TTC549 (cell line): ENCODE measurements around the gene PHRF1.

Source experiments
- FAIRE-seq: peaks from 2 replicates; lab custom pipeline; 2012; peaks lifted over from hg19 to GRCh38; lab: Jason Lieb, UNC

The PHRF1 gene

DNA sequence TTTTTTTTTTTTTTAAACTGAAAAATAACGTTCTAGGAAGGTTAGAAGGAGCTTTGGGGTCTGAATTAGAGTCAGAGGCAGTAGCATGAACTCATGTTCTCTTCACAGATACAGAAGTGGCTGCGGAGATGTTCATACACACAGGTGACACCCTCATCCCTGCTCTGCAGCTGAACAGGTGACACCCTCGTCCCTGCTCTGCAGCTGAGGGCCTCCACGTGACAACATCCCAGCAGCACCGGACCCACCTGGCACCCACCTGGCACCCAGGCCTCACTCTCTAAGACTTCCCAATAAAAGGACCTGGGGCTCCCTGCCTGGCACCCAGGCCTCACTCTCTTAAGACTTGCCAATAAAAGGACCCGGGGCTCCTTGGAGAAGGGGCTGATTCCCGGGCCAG lies 80.6 kb downstream of the PHRF1 start:
- no peak for FAIRE-seq

- FAIRE-seq: no peak
Measured at GRCh38 chr11:657691-658126, 81.4 kb downstream of the PHRF1 start.

- FAIRE-seq: no peak
Measured at GRCh38 chr11:659532-660085, 83.3 kb downstream of the PHRF1 start.

GRCh38 chr11:660281-660680 lies 84.0 kb downstream of the PHRF1 start:
- FAIRE-seq: no peak

GRCh38 chr11:660681-661444 lies 84.6 kb downstream of the PHRF1 start:
- no peak for FAIRE-seq
